ENCODE measurements around the gene LMNB1.
"Not testable (repeated sequence)": the region's sequence is repeated elsewhere in the genome, so short reads cannot be mapped to it uniquely, and the experiment has no call there.

DNA sequence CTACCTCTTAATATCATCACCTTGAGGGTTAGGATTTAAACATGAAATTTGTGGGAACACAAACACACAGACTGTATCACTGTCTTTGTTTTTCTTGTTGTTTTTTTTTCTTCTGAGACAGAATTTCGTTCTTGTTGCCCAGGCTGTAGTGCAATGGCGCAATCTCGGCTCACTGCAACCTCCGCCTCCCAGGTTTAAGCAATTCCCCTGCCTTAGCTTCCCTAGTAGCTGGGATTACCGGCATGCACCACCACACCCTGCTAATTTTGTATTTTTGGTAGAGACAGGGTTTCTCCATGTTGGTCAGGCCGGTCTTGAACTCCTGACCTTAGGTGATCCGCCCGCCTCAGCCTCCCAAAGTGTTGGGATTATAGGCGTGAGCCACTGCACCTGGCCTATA, 36.9 kb downstream of the LMNB1 start:
- TF ChIP-seq, protein P1, sequence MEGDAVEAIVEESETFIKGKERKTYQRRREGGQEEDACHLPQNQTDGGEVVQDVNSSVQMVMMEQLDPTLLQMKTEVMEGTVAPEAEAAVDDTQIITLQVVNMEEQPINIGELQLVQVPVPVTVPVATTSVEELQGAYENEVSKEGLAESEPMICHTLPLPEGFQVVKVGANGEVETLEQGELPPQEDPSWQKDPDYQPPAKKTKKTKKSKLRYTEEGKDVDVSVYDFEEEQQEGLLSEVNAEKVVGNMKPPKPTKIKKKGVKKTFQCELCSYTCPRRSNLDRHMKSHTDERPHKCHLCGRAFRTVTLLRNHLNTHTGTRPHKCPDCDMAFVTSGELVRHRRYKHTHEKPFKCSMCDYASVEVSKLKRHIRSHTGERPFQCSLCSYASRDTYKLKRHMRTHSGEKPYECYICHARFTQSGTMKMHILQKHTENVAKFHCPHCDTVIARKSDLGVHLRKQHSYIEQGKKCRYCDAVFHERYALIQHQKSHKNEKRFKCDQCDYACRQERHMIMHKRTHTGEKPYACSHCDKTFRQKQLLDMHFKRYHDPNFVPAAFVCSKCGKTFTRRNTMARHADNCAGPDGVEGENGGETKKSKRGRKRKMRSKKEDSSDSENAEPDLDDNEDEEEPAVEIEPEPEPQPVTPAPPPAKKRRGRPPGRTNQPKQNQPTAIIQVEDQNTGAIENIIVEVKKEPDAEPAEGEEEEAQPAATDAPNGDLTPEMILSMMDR (IDR thresholded peaks at IDR 0.05; ENCODE audit: insufficient read depth, low read length, poor library complexity, severe bottlenecking) = not testable (repeated sequence)
- not testable (repeated sequence) for TF ChIP-seq EZH2phosphoT487 (conservative IDR thresholded peaks at IDR 0.05; ENCODE audit: low read length)
